ENCODE data around the gene CYTH3.

- no peak for TF ChIP-seq CTCF (IDR thresholded peaks at IDR 0.05; ENCODE audit: insufficient read depth, low read length, poor library complexity, severe bottlenecking)
- TF ChIP-seq EZH2phosphoT487 (conservative IDR thresholded peaks at IDR 0.05; ENCODE audit: low read length) = no peak
Observed at GRCh38 chr7:6256109-6256483, 16.3 kb downstream of the CYTH3 start.

All from SU-DHL-6 (cell line).